GM12878 (cell line): ENCODE results near the gene COL15A1. TPM values are rescaled to one million over a fixed set of nuclear protein-coding genes. Genes with fewer than 3 reads are reported as not detected.

ENCODE experiments used
- ATAC-seq: fragments of 200-7000 bp; cut with Tn5 transposase; 3 replicates; pipeline ENCODE4 v1.9.1; 2020; ENCODE audit warnings: mild to moderate bottlenecking, moderate library complexity
- BruUV-seq: library from RNA; stranded (reverse); fragments of 400-500 nt; replicated peaks from 2 replicates; lab custom pipeline; 2021; lab: Mats Ljungman, UMichigan
- CTCF ChIA-PET: fragments of 300-600 bp; sonication (Branson Sonifier 250); formaldehyde crosslinking; extraction: SDS; loops from one replicate; lab custom pipeline; 2021; ENCODE audit warnings: inconsistent platforms; lab: Yijun Ruan, JAX
- POLR2A ChIA-PET: fragments of 350-600 bp; formaldehyde crosslinking; extraction: SDS; loops from one replicate; lab custom pipeline; 2021; ENCODE audit warnings: inconsistent platforms; lab: Charles Lee
- RAD21 ChIA-PET: fragments of 300-600 bp; sonication (Branson Sonifier 250); formaldehyde crosslinking; loops from one replicate; lab custom pipeline; 2023; ENCODE audit warnings: antibody characterized with exemption; ENCODE audit not compliant: unreplicated experiment; lab: Charles Lee
- SMC1A ChIA-PET: fragments of 300-600 bp; sonication (Branson Sonifier 250); formaldehyde crosslinking; loops from one replicate; lab custom pipeline; 2023; ENCODE audit not compliant: unreplicated experiment, uncharacterized antibody; lab: Charles Lee
- DNase-seq: peaks from one replicate; pipeline ENCODE4 v3.0.0-alpha.2; 2011; ENCODE audit warnings: low read depth, low spot score
- FAIRE-seq: peaks from 3 replicates; lab custom pipeline; 2011; peaks lifted over from hg19 to GRCh38; lab: Jason Lieb, UNC
- H2AFZ ChIP-seq: 2 replicates; pipeline ENCODE4 v1.6.0; 2011; ENCODE audit warnings: low read depth, low read length, control low read depth; ENCODE audit not compliant: control insufficient read depth
- H3K27ac ChIP-seq: 2 replicates; pipeline ENCODE4 v1.5.1; 2011; ENCODE audit warnings: control low read depth; ENCODE audit not compliant: control insufficient read depth, insufficient read depth
- H3K27me3 ChIP-seq, 2 experiments: replicated peaks in 1 of 2; 2 replicates each; pipeline versions ENCODE4 v1.6.0 to v1.6.1; 2011; ENCODE audit warnings: low read length in 1 of 2; ENCODE audit not compliant: control insufficient read depth in 2 of 2, insufficient read depth in 2 of 2
- H3K36me3 ChIP-seq, 2 experiments: 2 replicates each; pipeline ENCODE4 v1.5.1; 2011; ENCODE audit warnings: low read length in 1 of 2; ENCODE audit not compliant: control insufficient read depth in 2 of 2, insufficient read depth in 2 of 2
- H3K4me1 ChIP-seq: 2 replicates; pipeline ENCODE4 v1.6.1; 2011; ENCODE audit warnings: mild to moderate bottlenecking, low read length, moderate library complexity, mixed read lengths; ENCODE audit not compliant: control insufficient read depth, insufficient read depth
- H3K4me2 ChIP-seq: 2 replicates; pipeline ENCODE4 v1.6.0; 2011; ENCODE audit warnings: control low read depth; ENCODE audit not compliant: control insufficient read depth, insufficient read depth
- H3K4me3 ChIP-seq: fragments of 200-600 bp; sonication (generic); 2 replicates; pipeline ENCODE4 v1.5.1; 2016
- H3K79me2 ChIP-seq: 2 replicates; pipeline ENCODE4 v1.6.0; 2011; ENCODE audit warnings: low read length; ENCODE audit not compliant: control insufficient read depth, insufficient read depth
- H3K9ac ChIP-seq: 2 replicates; pipeline ENCODE4 v1.8.0; 2011; ENCODE audit warnings: low read length, control low read depth, mixed read lengths; ENCODE audit not compliant: control insufficient read depth, insufficient read depth
- H3K9me3 ChIP-seq: replicated peaks from 3 replicates; pipeline ENCODE4 v1.5.1; 2011; ENCODE audit warnings: mild to moderate bottlenecking, low read length; ENCODE audit not compliant: control insufficient read depth, insufficient read depth
- H4K20me1 ChIP-seq: 2 replicates; pipeline ENCODE4 v1.6.0; 2011; ENCODE audit not compliant: control insufficient read depth, insufficient read depth
- ASH2L ChIP-seq: fragments of 300-600, 200-600 bp; sonication (generic); IDR thresholded peaks from 2 replicates; pipeline ENCODE4 v1.6.1; 2017; ENCODE audit warnings: low read depth, mild to moderate bottlenecking, borderline replicate concordance
- BHLHE40 ChIP-seq, 2 experiments: fragments of 450-650 bp in 1 of 2; IDR thresholded peaks; 2 replicates each; pipeline ENCODE4 v1.6.1; 2011 to 2017; ENCODE audit warnings: low read depth in 2 of 2, borderline replicate concordance in 1 of 2, improper control_type of control experiment in 1 of 2, low read length in 1 of 2, mild to moderate bottlenecking in 1 of 2
- PAX8 ChIP-seq: fragments of 450-650 bp; IDR thresholded peaks from 2 replicates; pipeline ENCODE4 v1.6.1; 2017; ENCODE audit warnings: mild to moderate bottlenecking, moderate library complexity
- TCF3 ChIP-seq: IDR thresholded peaks from 2 replicates; pipeline ENCODE4 v1.6.1; 2012; ENCODE audit warnings: low read depth, mild to moderate bottlenecking, low read length, borderline replicate concordance; ENCODE audit not compliant: insufficient read depth
- in situ Hi-C: fragments of 300-500 bp; cut with MboI; formaldehyde crosslinking; loops from 9 replicates; pipeline ENCODE4 v1.14.3; 2018; ENCODE audit warnings: mixed read lengths
- intact Hi-C: fragments of 100-400 bp; cut with micrococcal nuclease; formaldehyde crosslinking; loops from one replicate; pipeline ENCODE4 v1.14.2; 2022; ENCODE audit not compliant: unreplicated experiment
- polyA plus RNA-seq, 11 experiments: library from polyadenylated mRNA; depleted of rRNA in 4 of 11; unstranded in 6 of 11; stranded (reverse) in 5 of 11; fragments of >200 nt; fragmentation: Nextera tagmentation in 4 of 11; fragmentation: Illumina TruSeq in 1 of 11; extraction: Ambion mirVana in 4 of 11; extraction: Trizol in 1 of 11; gene quantifications; 1 replicate in 1 of 11; 2 replicates in 10 of 11; pipeline versions ENCODE4 v1.2.1 to v1.2.3, GENCODE V29; 2011 to 2016; ENCODE audit warnings: inconsistent platforms in 2 of 11, missing spikeins in 2 of 11, low read depth in 1 of 11
- total RNA-seq, 4 experiments: library from RNA; depleted of rRNA in 3 of 4; stranded (reverse); fragments of >200 nt in 3 of 4; fragmentation: Illumina TruSeq in 1 of 4; extraction: Trizol in 1 of 4; gene quantifications; 2 replicates each; pipeline versions ENCODE4 v1.2.1 to v1.2.3, GENCODE V29; 2013 to 2021

The COL15A1 gene
- total and polyA plus RNA-seq, 10 of the 15 experiments (the other 5 are each of a cell fraction or from before 2014, with no cell fraction given): 0.01 to 0.28 (median 0.06) TPM; not detected in 2

- TF ChIP-seq ASH2L: no peak
- TF ChIP-seq PAX8: no peak
- TF ChIP-seq, all 136 proteins: peak for 41
Measured at GRCh38 chr9:99118782-99119466, 175.2 kb downstream of the COL15A1 start (continued).

- POLR2A ChIA-PET: interaction anchor here (1.5 to 3.9 kb wide), 3 partner anchors 14 to 18 kb away, joined by 6 to 20 read pairs (median 8); no protein-coding TSS in a partner anchor
- peak overlapping the region; percentile 68 for H3K27ac ChIP-seq
Measured at GRCh38 chr9:99119976-99120655, 176.4 kb downstream of the COL15A1 start.

More at GRCh38 chr9:99119976-99120655, 176.4 kb downstream of the COL15A1 start:
- H3K4me3 ChIP-seq: no peak overlapping the region
- in situ Hi-C loops: no loop called here
- ChIA-PET CTCF (interaction anchor here (1.0 to 2.8 kb wide), 4 partner anchors 9 to 122 kb away, joined by 4 to 13 read pairs (median 6); no protein-coding TSS in a partner anchor), RAD21 (interaction anchor here (0.8 to 1.7 kb wide), 5 partner anchors 14 to 43 kb away, joined by 3 to 5 read pairs (median 3); partner anchors contain the start of gene TGFBR1), SMC1A (interaction anchor here (0.9 to 12.5 kb wide), 7 partner anchors 10 to 62 kb away, joined by 3 to 129 read pairs (median 7); partner anchors contain the start of gene TGFBR1)
- H3K36me3 ChIP-seq: no peaks in the 10 kb centered on the region
- no peaks in the 10 kb centered on the region for H3K27me3 ChIP-seq
- ATAC-seq: peak; percentile 51
- no peaks in the 10 kb centered on the region for H3K9me3 ChIP-seq
- peak overlapping the region; percentile 42; the same call in 1 of the 2 replicates for H3K9ac ChIP-seq
- no TSS peak for BruUV-seq
- intact Hi-C loops: no loop called here
- peak overlapping the region; percentile 88 for H3K4me2 ChIP-seq
- no peak overlapping the region for H2AFZ ChIP-seq
- DNase-seq: no peak
- TF ChIP-seq BHLHE40 (IDR thresholded peaks at IDR 0.05; ENCODE audit: borderline replicate concordance in 1 of 2, low read depth in 2 of 2, low read length in 1 of 2) (0 out of 4 replicates have a peak, but pooled peaks of 1 of the 2 experiments have one; percentile 22), TCF3 (no peak)
- H3K79me2 ChIP-seq: peaks cover 24% of the 10 kb centered on the region
- no peak for FAIRE-seq
- H3K4me1 ChIP-seq: peaks cover 22% of the 10 kb centered on the region
- no peaks in the 10 kb centered on the region for H4K20me1 ChIP-seq

Other genes starting within 250 kb of the COL15A1 start
- gene GABBR2, start 235.0 kb upstream of the COL15A1 start, total RNA-seq (2014; rRNA removed): 0.06 and 0.33 TPM in 2 replicates
- gene GABBR2, start 235.0 kb upstream of the COL15A1 start, total RNA-seq (2014; rRNA removed; fragmentation: Illumina TruSeq; extraction: Trizol): 0.04 and 0.05 TPM in 2 replicates
- gene GABBR2, start 235.0 kb upstream of the COL15A1 start, total RNA-seq (2021): 1.4 TPM in 1 of 2 replicates, not detected in the other
- gene GABBR2, start 235.0 kb upstream of the COL15A1 start, polyA plus RNA-seq (2011; rRNA removed): not detected in 2 replicates
- 0.06 TPM in 1 of 2 replicates, not detected in the other for gene GABBR2, start 235.0 kb upstream of the COL15A1 start, polyA plus RNA-seq (2014; fragmentation: Illumina TruSeq; extraction: Trizol)
- gene GABBR2, start 235.0 kb upstream of the COL15A1 start, polyA plus RNA-seq (2014; fragmentation: Nextera tagmentation; extraction: Ambion mirVana): under 1 TPM; 0.02 to 0.05 TPM
- gene GABBR2, start 235.0 kb upstream of the COL15A1 start, polyA plus RNA-seq (2014; rRNA removed): 0.04 and 0.20 TPM in 2 replicates
- 1 to 10 TPM in 1 of 2 experiments, not detected in 1; 2.2 TPM for gene GABBR2, start 235.0 kb upstream of the COL15A1 start, polyA plus RNA-seq (2016; fragmentation: Nextera tagmentation; extraction: Ambion mirVana)
- 7.2 and 8.9 TPM in 2 replicates for gene ANKS6, start 147.4 kb upstream of the COL15A1 start, total RNA-seq (2014; rRNA removed)
- 6.4 and 8.0 TPM in 2 replicates for gene ANKS6, start 147.4 kb upstream of the COL15A1 start, total RNA-seq (2014; rRNA removed; fragmentation: Illumina TruSeq; extraction: Trizol)
- gene ANKS6, start 147.4 kb upstream of the COL15A1 start, total RNA-seq (2021): 16.2 and 16.3 TPM in 2 replicates
- 3.4 and 5.1 TPM in 2 replicates for gene ANKS6, start 147.4 kb upstream of the COL15A1 start, polyA plus RNA-seq (2011; rRNA removed)
- gene ANKS6, start 147.4 kb upstream of the COL15A1 start, polyA plus RNA-seq (2014; fragmentation: Illumina TruSeq; extraction: Trizol): 6.6 and 7.0 TPM in 2 replicates
- 1 to 10 TPM; 2.3 to 3.0 TPM for gene ANKS6, start 147.4 kb upstream of the COL15A1 start, polyA plus RNA-seq (2014; fragmentation: Nextera tagmentation; extraction: Ambion mirVana)
- 11.0 and 11.1 TPM in 2 replicates for gene ANKS6, start 147.4 kb upstream of the COL15A1 start, polyA plus RNA-seq (2014; rRNA removed)
- gene ANKS6, start 147.4 kb upstream of the COL15A1 start, polyA plus RNA-seq (2016; fragmentation: Nextera tagmentation; extraction: Ambion mirVana): 1 to 10 TPM; 2.0 to 5.2 TPM
- gene GALNT12, start 136.2 kb upstream of the COL15A1 start, total RNA-seq (2014; rRNA removed): 5.0 and 5.3 TPM in 2 replicates
- 3.5 and 3.8 TPM in 2 replicates for gene GALNT12, start 136.2 kb upstream of the COL15A1 start, total RNA-seq (2014; rRNA removed; fragmentation: Illumina TruSeq; extraction: Trizol)
- 4.0 and 4.4 TPM in 2 replicates for gene GALNT12, start 136.2 kb upstream of the COL15A1 start, total RNA-seq (2021)
- 2.3 and 3.1 TPM in 2 replicates for gene GALNT12, start 136.2 kb upstream of the COL15A1 start, polyA plus RNA-seq (2011; rRNA removed)
- gene GALNT12, start 136.2 kb upstream of the COL15A1 start, polyA plus RNA-seq (2014; fragmentation: Illumina TruSeq; extraction: Trizol): 4.3 and 5.8 TPM in 2 replicates
- 1 to 10 TPM; 1.6 to 2.6 TPM for gene GALNT12, start 136.2 kb upstream of the COL15A1 start, polyA plus RNA-seq (2014; fragmentation: Nextera tagmentation; extraction: Ambion mirVana)
- gene GALNT12, start 136.2 kb upstream of the COL15A1 start, polyA plus RNA-seq (2014; rRNA removed): 4.6 and 5.0 TPM in 2 replicates
- gene GALNT12, start 136.2 kb upstream of the COL15A1 start, polyA plus RNA-seq (2016; fragmentation: Nextera tagmentation; extraction: Ambion mirVana): under 1 TPM; 0.13 to 0.56 TPM
- gene TGFBR1, start 161.2 kb downstream of the COL15A1 start, total RNA-seq (2014; rRNA removed): 16.9 and 21.1 TPM in 2 replicates
- 19.6 and 20.8 TPM in 2 replicates for gene TGFBR1, start 161.2 kb downstream of the COL15A1 start, total RNA-seq (2014; rRNA removed; fragmentation: Illumina TruSeq; extraction: Trizol)
- 26.6 and 27.2 TPM in 2 replicates for gene TGFBR1, start 161.2 kb downstream of the COL15A1 start, total RNA-seq (2021)
- 16.6 and 23.8 TPM in 2 replicates for gene TGFBR1, start 161.2 kb downstream of the COL15A1 start, polyA plus RNA-seq (2011; rRNA removed)
- gene TGFBR1, start 161.2 kb downstream of the COL15A1 start, polyA plus RNA-seq (2014; fragmentation: Illumina TruSeq; extraction: Trizol): 13.6 and 17.5 TPM in 2 replicates
- 10 to 100 TPM in 1 of 2 experiments, 1 to 10 TPM in 1; 5.7 to 19.6 TPM for gene TGFBR1, start 161.2 kb downstream of the COL15A1 start, polyA plus RNA-seq (2014; fragmentation: Nextera tagmentation; extraction: Ambion mirVana)
- 8.5 and 10.9 TPM in 2 replicates for gene TGFBR1, start 161.2 kb downstream of the COL15A1 start, polyA plus RNA-seq (2014; rRNA removed)
- gene TGFBR1, start 161.2 kb downstream of the COL15A1 start, polyA plus RNA-seq (2016; fragmentation: Nextera tagmentation; extraction: Ambion mirVana): 10 to 100 TPM in 1 of 2 experiments, 1 to 10 TPM in 1; 2.9 to 16.6 TPM